ENCODE data around the gene CRB1. TPM values are rescaled to one million over a fixed set of nuclear protein-coding genes. Genes with fewer than 3 reads are reported as not detected.

The CRB1 gene
- total and polyA plus RNA-seq, 2 donors: 0.22 to 0.58 TPM

Small RNAs within 50 kb of the gene (small RNA-seq; reads per million reads assigned to genes)
- not detected for gene MRPS21P3

Other genes with a start within 250 kb of the CRB1 start
- not detected for gene F13B, start 201.0 kb upstream of the CRB1 start, total RNA-seq
- 0.05 TPM for gene F13B, start 201.0 kb upstream of the CRB1 start, polyA plus RNA-seq
- gene ASPM, start 121.6 kb upstream of the CRB1 start, total RNA-seq: 48.5 TPM
- 0.11 TPM for gene ASPM, start 121.6 kb upstream of the CRB1 start, polyA plus RNA-seq
- 51.4 TPM for gene ZBTB41, start 67.0 kb upstream of the CRB1 start, total RNA-seq
- 4.4 TPM for gene ZBTB41, start 67.0 kb upstream of the CRB1 start, polyA plus RNA-seq